Fibroblast of villous mesenchyme (primary cell): ENCODE data around the gene TMCO4. TPM values are rescaled to one million over a fixed set of nuclear protein-coding genes. Genes with fewer than 3 reads are reported as not detected.

Experiments used
- DNase-seq: peaks from one replicate; pipeline ENCODE4 v3.0.0-alpha.2; 2010; ENCODE audit warnings: low read depth
- H3K4me3 ChIP-seq: 2 replicates; pipeline ENCODE4 v1.5.1; 2011; ENCODE audit warnings: low read depth, mild to moderate bottlenecking, low read length
- CTCF ChIP-seq: IDR thresholded peaks from 2 replicates; pipeline ENCODE4 v1.5.1; 2012; ENCODE audit warnings: low read depth, mild to moderate bottlenecking, low read length; ENCODE audit not compliant: insufficient read depth
- total RNA-seq: library from RNA; depleted of rRNA; stranded (reverse); fragments of >200 nt; gene quantifications from 2 replicates; pipeline ENCODE4 v1.2.3, GENCODE V29; 2012

Gene TMCO4
- total RNA-seq, 1 donor = 20.7 TPM

DNA sequence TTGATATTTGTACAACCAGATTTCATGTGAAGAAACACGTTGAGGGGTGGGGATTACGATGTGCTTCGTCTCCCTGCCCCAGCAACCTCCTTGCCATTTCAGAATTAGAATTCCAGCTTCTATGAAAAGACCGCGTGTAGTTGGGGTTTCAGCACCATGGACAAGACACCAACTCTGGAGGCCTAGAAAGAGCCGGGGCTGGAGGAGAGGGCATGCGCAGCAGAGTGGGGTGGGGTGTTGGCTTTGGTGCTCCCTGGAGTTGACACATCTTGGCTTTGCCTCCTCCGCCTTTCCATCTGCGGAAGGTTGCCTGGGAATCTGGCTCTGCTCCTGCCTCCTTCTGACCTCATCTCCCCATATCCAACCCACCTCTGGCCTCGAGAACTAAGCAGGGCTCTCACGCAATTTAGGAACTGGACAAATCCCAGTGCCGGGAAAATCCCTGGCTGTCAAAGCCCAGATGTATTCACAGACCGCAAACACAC lies 123.2 kb downstream of the TMCO4 start:
- TF ChIP-seq CTCF = no peak
- no peak overlapping the region for H3K4me3 ChIP-seq
- peak; percentile 66 for DNase-seq

DNA sequence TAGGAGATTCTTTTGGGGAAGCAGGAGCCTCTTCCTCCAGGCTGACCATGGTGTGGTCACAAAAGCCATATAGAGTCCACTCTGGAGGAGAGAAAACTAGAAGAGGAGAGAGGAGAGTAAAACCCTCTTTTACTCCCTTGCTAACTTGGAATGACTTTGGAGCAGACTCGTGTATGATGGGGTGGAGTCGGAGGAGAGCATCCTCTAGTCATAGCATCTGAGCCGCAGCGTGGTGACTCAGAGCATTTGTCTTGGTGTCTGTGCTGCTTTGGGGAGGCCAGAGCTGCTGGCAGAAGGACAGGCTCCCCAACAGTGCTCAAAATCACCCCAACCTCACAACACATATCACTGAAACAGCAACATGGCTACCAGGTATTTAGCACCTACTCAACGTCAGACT lies 123.9 kb downstream of the TMCO4 start:
- DNase-seq = no peak
- TF ChIP-seq CTCF = no peak
- no peak overlapping the region for H3K4me3 ChIP-seq

GRCh38 chr1:19672237-19672636 lies 127.5 kb downstream of the TMCO4 start:
- no peak overlapping the region for H3K4me3 ChIP-seq
- no peak for DNase-seq
- TF ChIP-seq CTCF = no peak

- DNase-seq = no peak
- no peak for TF ChIP-seq CTCF
These were observed 128.9 kb downstream of the TMCO4 start for GRCh38 chr1:19670787-19671186.

DNA sequence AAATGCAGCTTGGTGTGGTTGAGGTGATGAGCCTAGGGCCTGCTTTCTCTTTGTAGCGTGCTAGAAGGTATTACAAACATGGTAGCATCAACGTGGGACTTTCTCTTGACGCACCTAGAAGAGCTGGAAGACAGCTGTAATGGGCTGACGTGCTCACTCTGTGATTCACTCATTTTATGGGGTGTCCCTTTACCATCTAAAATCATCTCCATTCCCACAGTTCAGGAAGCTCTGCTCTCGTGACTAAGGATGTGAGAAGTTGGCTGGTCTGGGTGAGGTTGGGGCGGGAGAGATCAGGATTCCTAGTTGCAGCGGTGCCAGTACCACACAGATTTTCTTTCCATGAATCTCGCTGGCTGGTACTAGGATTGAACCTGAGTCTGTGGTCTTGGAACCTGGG lies 130.8 kb downstream of the TMCO4 start:
- no peak for TF ChIP-seq CTCF
- no peak for DNase-seq
- no peak overlapping the region for H3K4me3 ChIP-seq

More at GRCh38 chr1:19670787-19671186, 128.9 kb downstream of the TMCO4 start:
- no peak overlapping the region for H3K4me3 ChIP-seq

DNA sequence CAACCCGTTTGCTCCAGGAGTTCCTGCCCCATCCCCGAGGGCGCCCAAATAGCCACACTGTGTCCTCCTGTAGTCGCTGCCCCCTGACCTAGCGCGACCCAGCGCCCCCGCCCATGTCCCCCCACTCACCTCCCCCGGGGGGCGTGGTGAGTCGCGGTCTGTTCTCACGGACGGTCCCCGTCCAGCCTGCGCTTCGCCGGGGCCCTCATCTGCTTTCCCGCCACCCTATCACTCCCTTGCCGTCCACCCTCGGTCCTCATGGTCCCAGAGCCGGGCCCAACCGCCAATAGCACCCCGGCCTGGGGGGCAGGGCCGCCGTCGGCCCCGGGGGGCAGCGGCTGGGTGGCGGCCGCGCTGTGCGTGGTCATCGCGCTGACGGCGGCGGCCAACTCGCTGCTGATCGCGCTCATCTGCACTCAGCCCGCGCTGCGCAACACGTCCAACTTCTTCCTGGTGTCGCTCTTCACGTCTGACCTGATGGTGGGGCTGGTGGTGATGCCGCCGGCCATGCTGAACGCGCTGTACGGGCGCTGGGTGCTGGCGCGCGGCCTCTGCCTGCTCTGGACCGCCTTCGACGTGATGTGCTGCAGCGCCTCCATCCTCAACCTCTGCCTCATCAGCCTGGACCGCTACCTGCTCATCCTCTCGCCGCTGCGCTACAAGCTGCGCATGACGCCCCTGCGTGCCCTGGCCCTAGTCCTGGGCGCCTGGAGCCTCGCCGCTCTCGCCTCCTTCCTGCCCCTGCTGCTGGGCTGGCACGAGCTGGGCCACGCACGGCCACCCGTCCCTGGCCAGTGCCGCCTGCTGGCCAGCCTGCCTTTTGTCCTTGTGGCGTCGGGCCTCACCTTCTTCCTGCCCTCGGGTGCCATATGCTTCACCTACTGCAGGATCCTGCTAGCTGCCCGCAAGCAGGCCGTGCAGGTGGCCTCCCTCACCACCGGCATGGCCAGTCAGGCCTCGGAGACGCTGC lies 133.9 kb downstream of the TMCO4 start:
- no peak for DNase-seq
- no peak overlapping the region for H3K4me3 ChIP-seq
- TF ChIP-seq CTCF = no peak

DNA sequence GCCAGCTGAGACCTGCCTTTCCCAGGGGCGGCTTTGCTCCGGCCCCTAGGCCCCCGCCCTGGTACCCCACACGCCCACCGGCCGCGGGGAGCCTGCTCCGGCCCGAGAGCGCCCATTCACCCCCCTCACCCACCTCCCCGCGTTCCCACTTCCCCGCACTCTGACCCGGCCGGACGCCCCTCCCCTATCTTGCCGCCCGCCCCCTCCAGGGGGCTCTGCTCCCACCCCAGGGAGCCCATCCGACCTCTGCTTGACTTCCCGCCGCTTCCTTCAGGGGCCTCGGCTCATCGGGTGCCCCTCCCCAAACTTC lies 134.6 kb downstream of the TMCO4 start:
- no peak for DNase-seq
- TF ChIP-seq CTCF = no peak

More for the DNA sequence above, 134.6 kb downstream of the TMCO4 start:
- H3K4me3 ChIP-seq = no peak overlapping the region
